ENCODE data around the gene ACTR6. TPM values are rescaled to one million over a fixed set of nuclear protein-coding genes. Genes with fewer than 3 reads are reported as not detected.
A peak's percentile ranks its signal among the peaks of the same experiment; 100 is the strongest.

Gene ACTR6
- total and polyA plus RNA-seq, 10 of the 15 experiments (the other 5 are each of a cell fraction or from before 2014, with no cell fraction given) = 17.4 to 62.4 (median 40.5) TPM

- TF ChIP-seq PAX5 (IDR thresholded peaks at IDR 0.05; ENCODE audit: borderline replicate concordance, low read depth, low read length) (peak; percentile 42; the same call in 1 of the 2 replicates), FOS (IDR thresholded peaks at IDR 0.05; ENCODE audit: borderline replicate concordance, extremely low read depth, insufficient read length) (no peak), FOXK2 (IDR thresholded peaks at IDR 0.05) (no peak), ATF2 (IDR thresholded peaks at IDR 0.05; ENCODE audit: low read length) (no peak), CEBPZ (IDR thresholded peaks at IDR 0.05; ENCODE audit: low read depth, low read length) (no peak), YY1 (IDR thresholded peaks at IDR 0.05; ENCODE audit: low read depth, low read length) (0 out of 2 replicates have a peak, but pooled peaks have one; percentile 25), SKIL (IDR thresholded peaks at IDR 0.05; ENCODE audit: low read depth, poor library complexity, severe bottlenecking) (no peak), TCF3 (IDR thresholded peaks at IDR 0.05; ENCODE audit: borderline replicate concordance, insufficient read depth, low read depth, low read length) (no peak), SIX5 (IDR thresholded peaks at IDR 0.05; ENCODE audit: low read depth, low read length, severe bottlenecking) (no peak), KAT2A (conservative IDR thresholded peaks at IDR 0.05; ENCODE audit: control insufficient read depth, low read depth, low read length) (no peak), NFYA (IDR thresholded peaks at IDR 0.05; ENCODE audit: borderline replicate concordance, low read depth, low read length) (no peak), ZBTB33 (IDR thresholded peaks at IDR 0.05) (no peak), ZNF384 (IDR thresholded peaks at IDR 0.05; ENCODE audit: borderline replicate concordance, low read depth, low read length) (no peak), KDM1A (IDR thresholded peaks at IDR 0.05; ENCODE audit: borderline replicate concordance) (no peak), HDAC6 (IDR thresholded peaks at IDR 0.05; ENCODE audit: unreplicated experiment) (no peak), SMARCA5 (IDR thresholded peaks at IDR 0.05) (peak; percentile 84; the same call in 1 of the 2 replicates), PKNOX1 (IDR thresholded peaks at IDR 0.05) (no peak), POLR2A (IDR thresholded peaks at IDR 0.05; ENCODE audit: low read depth, low read length) (peak; percentile 55; the same call in 1 of the 2 replicates), BMI1 (IDR thresholded peaks at IDR 0.05; ENCODE audit: borderline replicate concordance) (no peak), MYC (IDR thresholded peaks at IDR 0.05; ENCODE audit: insufficient read depth, insufficient read length, insufficient replicate concordance, low read length, severe bottlenecking) (no peak)
Measured at GRCh38 chr12:100163416-100164152, 37.0 kb upstream of the ACTR6 start (continued).

Data from GM12878 (cell line).